ENCODE results near the gene TEX101. TPM values are rescaled to one million over a fixed set of nuclear protein-coding genes. Genes with fewer than 3 reads are reported as not detected.

The TEX101 gene
- total and polyA plus RNA-seq, 2 experiments from 2014 or later = not detected

DNA sequence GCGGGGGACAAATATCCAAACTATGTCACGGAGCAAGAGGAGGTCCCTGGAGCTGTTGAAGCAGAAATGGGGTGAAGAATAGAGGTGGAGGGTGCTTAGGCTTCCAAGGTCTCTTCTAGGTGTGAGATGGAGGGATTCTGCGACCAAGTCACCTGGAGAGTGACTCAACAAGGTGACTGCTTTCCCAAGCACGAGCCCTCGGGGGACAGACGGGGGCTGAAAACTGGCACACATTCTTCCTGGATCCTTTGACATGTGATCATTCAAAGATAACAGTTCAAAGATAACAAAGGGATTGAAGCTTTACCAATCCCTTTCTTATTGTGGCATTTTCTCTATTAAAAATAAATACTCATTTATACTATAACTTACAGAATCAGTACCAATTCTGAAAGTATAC, 2.2 kb upstream of the TEX101 start:
- Histone ChIP-seq H3K27me3 (no peaks in the 10 kb centered on the region), H3K36me3 (no peaks in the 10 kb centered on the region), H3K4me1 (ENCODE audit: low read depth) (no peaks in the 10 kb centered on the region), H3K4me3 (no peak overlapping the region), H3K9me3 (ENCODE audit: low read depth) (no peaks in the 10 kb centered on the region), H3K27ac (no peak overlapping the region)
- no peak for DNase-seq (ENCODE audit: low read depth in 1 of 2, low spot score in 1 of 2)
- TF ChIP-seq, protein P1, sequence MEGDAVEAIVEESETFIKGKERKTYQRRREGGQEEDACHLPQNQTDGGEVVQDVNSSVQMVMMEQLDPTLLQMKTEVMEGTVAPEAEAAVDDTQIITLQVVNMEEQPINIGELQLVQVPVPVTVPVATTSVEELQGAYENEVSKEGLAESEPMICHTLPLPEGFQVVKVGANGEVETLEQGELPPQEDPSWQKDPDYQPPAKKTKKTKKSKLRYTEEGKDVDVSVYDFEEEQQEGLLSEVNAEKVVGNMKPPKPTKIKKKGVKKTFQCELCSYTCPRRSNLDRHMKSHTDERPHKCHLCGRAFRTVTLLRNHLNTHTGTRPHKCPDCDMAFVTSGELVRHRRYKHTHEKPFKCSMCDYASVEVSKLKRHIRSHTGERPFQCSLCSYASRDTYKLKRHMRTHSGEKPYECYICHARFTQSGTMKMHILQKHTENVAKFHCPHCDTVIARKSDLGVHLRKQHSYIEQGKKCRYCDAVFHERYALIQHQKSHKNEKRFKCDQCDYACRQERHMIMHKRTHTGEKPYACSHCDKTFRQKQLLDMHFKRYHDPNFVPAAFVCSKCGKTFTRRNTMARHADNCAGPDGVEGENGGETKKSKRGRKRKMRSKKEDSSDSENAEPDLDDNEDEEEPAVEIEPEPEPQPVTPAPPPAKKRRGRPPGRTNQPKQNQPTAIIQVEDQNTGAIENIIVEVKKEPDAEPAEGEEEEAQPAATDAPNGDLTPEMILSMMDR (IDR thresholded peaks at IDR 0.05; ENCODE audit: low read depth, low read length) = no peak

DNA sequence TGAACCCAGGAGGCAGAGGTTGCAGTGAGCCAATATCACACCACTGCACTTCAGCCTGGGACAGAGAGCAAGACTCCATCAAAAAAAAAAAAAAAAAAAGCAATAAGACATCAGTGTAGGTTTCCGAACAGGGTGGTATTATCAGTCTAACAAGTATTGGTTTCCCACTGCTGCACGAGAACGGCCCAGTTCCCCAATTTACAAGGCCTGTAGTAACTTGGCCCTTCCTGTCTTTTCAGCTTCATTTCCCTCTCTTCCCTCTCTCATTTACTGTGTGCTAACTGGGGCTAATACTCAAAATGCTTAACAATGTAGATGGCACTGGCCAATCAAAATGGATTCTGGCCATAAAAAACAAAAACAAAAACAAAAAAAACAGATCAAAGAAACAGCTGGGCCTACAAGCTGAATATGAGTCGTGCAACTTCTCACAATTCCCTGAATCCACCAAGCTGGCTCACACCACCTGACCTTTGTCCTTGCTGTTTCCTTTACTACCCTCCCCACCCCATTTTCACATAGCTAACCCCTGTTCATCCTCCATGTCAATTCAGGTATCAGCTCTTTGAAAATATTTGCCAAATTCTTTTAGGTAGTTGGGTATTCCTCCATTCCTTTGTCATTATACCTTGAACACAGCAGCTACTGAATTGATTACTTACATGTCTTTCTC, 2.4 kb downstream of the TEX101 start:
- TF ChIP-seq, protein P1 (IDR thresholded peaks at IDR 0.05; ENCODE audit: low read depth, low read length) = no peak
- no peak for DNase-seq (ENCODE audit: low read depth in 1 of 2, low spot score in 1 of 2)

DNA sequence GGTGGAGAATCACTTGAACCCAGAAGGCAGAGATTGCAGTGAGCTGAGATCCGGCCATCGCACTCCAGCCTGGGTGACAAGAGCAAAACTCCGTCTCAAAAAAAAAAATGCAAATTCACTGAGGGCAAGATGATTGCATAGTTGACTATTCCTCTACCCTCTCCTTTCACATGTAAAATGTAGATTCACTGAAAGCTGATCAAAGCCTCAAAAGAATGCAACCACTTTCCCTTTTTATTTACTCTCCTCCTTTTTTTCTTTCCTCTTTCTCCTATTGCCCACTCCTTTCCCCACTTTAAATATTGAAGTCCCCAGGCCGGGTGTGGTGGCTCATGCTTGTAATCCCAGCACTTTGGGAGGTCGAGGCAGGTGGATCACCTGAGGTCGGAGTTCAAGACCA, 6.3 kb downstream of the TEX101 start:
- H3K4me3 ChIP-seq = no peak overlapping the region
- TF ChIP-seq, protein P1 (IDR thresholded peaks at IDR 0.05; ENCODE audit: low read depth, low read length) = no peak
- no peaks in the 10 kb centered on the region for H3K36me3 ChIP-seq
- DNase-seq (ENCODE audit: low read depth in 1 of 2, low spot score in 1 of 2) = no peak
- H3K4me1 ChIP-seq (ENCODE audit: low read depth) = no peaks in the 10 kb centered on the region
- no peak overlapping the region for H3K27ac ChIP-seq
- no peaks in the 10 kb centered on the region for H3K9me3 ChIP-seq (ENCODE audit: low read depth)
- H3K27me3 ChIP-seq = no peaks in the 10 kb centered on the region

More for the DNA sequence above, 2.4 kb downstream of the TEX101 start:
- no peaks in the 10 kb centered on the region for H3K4me1 ChIP-seq (ENCODE audit: low read depth)
- no peaks in the 10 kb centered on the region for H3K36me3 ChIP-seq
- no peak overlapping the region for H3K27ac ChIP-seq
- no peaks in the 10 kb centered on the region for H3K9me3 ChIP-seq (ENCODE audit: low read depth)
- H3K27me3 ChIP-seq = no peaks in the 10 kb centered on the region
- no peak overlapping the region for H3K4me3 ChIP-seq

GRCh38 chr19:43422000-43422688, 7.5 kb downstream of the TEX101 start:
- Histone ChIP-seq H3K4me1 (ENCODE audit: low read depth) (no peaks in the 10 kb centered on the region), H3K9me3 (ENCODE audit: low read depth) (no peaks in the 10 kb centered on the region), H3K36me3 (no peaks in the 10 kb centered on the region), H3K4me3 (no peak overlapping the region), H3K27me3 (no peaks in the 10 kb centered on the region), H3K27ac (no peak overlapping the region)
- DNase-seq (ENCODE audit: low read depth in 1 of 2, low spot score in 1 of 2) = no peak
- TF ChIP-seq, protein P1 (IDR thresholded peaks at IDR 0.05; ENCODE audit: low read depth, low read length) = no peak

DNA sequence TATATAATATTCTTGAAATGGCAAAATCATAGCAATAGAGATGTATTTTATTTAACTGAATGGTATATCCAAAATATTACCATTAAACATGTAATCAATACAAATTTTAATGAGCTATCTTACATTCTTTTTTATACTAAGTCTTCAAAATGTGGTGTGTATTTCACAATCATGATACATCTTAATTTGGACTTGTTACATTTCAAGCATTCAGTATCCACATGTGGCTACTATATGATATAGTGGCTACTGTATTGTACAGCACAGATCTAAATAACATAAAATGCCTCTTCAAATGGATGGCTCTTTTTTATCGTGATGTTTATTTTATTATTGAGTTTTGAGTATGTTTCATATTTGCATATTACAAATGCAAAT, 8.0 kb downstream of the TEX101 start:
- H3K4me3 ChIP-seq = no peak overlapping the region
- H3K9me3 ChIP-seq (ENCODE audit: low read depth) = no peaks in the 10 kb centered on the region
- no peaks in the 10 kb centered on the region for H3K36me3 ChIP-seq
- H3K27me3 ChIP-seq = no peaks in the 10 kb centered on the region
- H3K27ac ChIP-seq = no peak overlapping the region
- DNase-seq (ENCODE audit: low read depth in 1 of 2, low spot score in 1 of 2) = no peak
- H3K4me1 ChIP-seq (ENCODE audit: low read depth) = no peaks in the 10 kb centered on the region
- TF ChIP-seq, protein P1 (IDR thresholded peaks at IDR 0.05; ENCODE audit: low read depth, low read length) = no peak
